A549 treated with dexamethasone at 1 μM for 4 hours (cell line): ENCODE data around the gene GOLGA5. TPM values are rescaled to one million over a fixed set of nuclear protein-coding genes. Genes with fewer than 3 reads are reported as not detected.

ENCODE experiments used
- total RNA-seq: library from RNA; stranded (reverse); fragments of 200-300 nt; extraction: Qiagen RNA extraction; gene quantifications from 5 replicates; pipeline ENCODE4 v1.2.3, GENCODE V29; 2022

GOLGA5 gene
- 25.1 to 30.9 TPM (median 29.1 TPM) in 5 replicates for total RNA-seq

GRCh38 chr14:92793709-92794546 lies at the start of gene GOLGA5:
Gene GOLGA5, plus strand, starts transcription at chr14:92794305. Its CDS starts 3,133 bp downstream, at chr14:92797438.

GRCh38 chr14:92748259-92749016 lies 45.7 kb upstream of the GOLGA5 start, which contains the start of gene LGMN:
Gene LGMN, minus strand, starts transcription at chr14:92748627. Its CDS starts 15,841 bp downstream, at chr14:92732786.

Other genes starting within 250 kb of the GOLGA5 start
- 51.8 to 59.0 TPM (median 55.8 TPM) in 5 replicates for gene LGMN, start 45.7 kb upstream of the GOLGA5 start, total RNA-seq
- 1.4 to 3.0 TPM (median 1.6 TPM) in 5 replicates for gene CHGA, start 128.8 kb downstream of the GOLGA5 start, total RNA-seq